ENCODE results near the gene PIGH. TPM values are rescaled to one million over a fixed set of nuclear protein-coding genes. Genes with fewer than 3 reads are reported as not detected.

The PIGH gene
- total RNA-seq, 1 experiment from 2014 or later = 112 TPM

- Histone ChIP-seq H3K27ac (ENCODE audit: low read length) (no peak overlapping the region), H3K79me2 (ENCODE audit: low read length) (no peaks in the 10 kb centered on the region), H3K4me2 (ENCODE audit: low read depth, low read length, poor library complexity, severe bottlenecking) (no peak overlapping the region), H4K20me1 (ENCODE audit: insufficient read depth, low read depth, low read length) (no peaks in the 10 kb centered on the region), H3K27me3 (ENCODE audit: low read length) (no peaks in the 10 kb centered on the region), H3K4me3 (ENCODE audit: low read length) (no peak overlapping the region), H3K9ac (ENCODE audit: low read length) (no peak overlapping the region), H3K4me1 (ENCODE audit: low read length) (peaks cover 5% of the 10 kb centered on the region), H3K9me3 (ENCODE audit: low read length) (no peaks in the 10 kb centered on the region), H2AFZ (ENCODE audit: low read length) (no peak overlapping the region), H3K36me3 (ENCODE audit: insufficient read depth, low read length) (no peaks in the 10 kb centered on the region), H3K9me2 (replicated peaks; ENCODE audit: insufficient read depth, low read length) (no peaks in the 10 kb centered on the region)
- no peak for DNase-seq
Observed at GRCh38 chr14:67570453-67570852, 29.6 kb downstream of the PIGH start.

GRCh38 chr14:67569651-67570290 is 30.3 kb downstream of the PIGH start:
- H3K9ac ChIP-seq (ENCODE audit: low read length) = no peak overlapping the region
- no peaks in the 10 kb centered on the region for H3K27me3 ChIP-seq (ENCODE audit: low read length)
- H3K36me3 ChIP-seq (ENCODE audit: insufficient read depth, low read length) = no peaks in the 10 kb centered on the region
- H2AFZ ChIP-seq (ENCODE audit: low read length) = no peak overlapping the region
- H3K4me3 ChIP-seq (ENCODE audit: low read length) = no peak overlapping the region
- H3K4me2 ChIP-seq (ENCODE audit: low read depth, low read length, poor library complexity, severe bottlenecking) = no peak overlapping the region
- no peaks in the 10 kb centered on the region for H3K9me2 ChIP-seq (replicated peaks; ENCODE audit: insufficient read depth, low read length)
- H3K27ac ChIP-seq (ENCODE audit: low read length) = no peak overlapping the region
- H3K79me2 ChIP-seq (ENCODE audit: low read length) = no peaks in the 10 kb centered on the region
- no peak for DNase-seq
- H4K20me1 ChIP-seq (ENCODE audit: insufficient read depth, low read depth, low read length) = no peaks in the 10 kb centered on the region
- H3K4me1 ChIP-seq (ENCODE audit: low read length) = peaks cover 5% of the 10 kb centered on the region
- H3K9me3 ChIP-seq (ENCODE audit: low read length) = no peaks in the 10 kb centered on the region

GRCh38 chr14:67569011-67569650 is 30.9 kb downstream of the PIGH start:
- no peaks in the 10 kb centered on the region for H3K27me3 ChIP-seq (ENCODE audit: low read length)
- H3K4me2 ChIP-seq (ENCODE audit: low read depth, low read length, poor library complexity, severe bottlenecking) = no peak overlapping the region
- no peaks in the 10 kb centered on the region for H3K79me2 ChIP-seq (ENCODE audit: low read length)
- no peaks in the 10 kb centered on the region for H4K20me1 ChIP-seq (ENCODE audit: insufficient read depth, low read depth, low read length)
- no peaks in the 10 kb centered on the region for H3K36me3 ChIP-seq (ENCODE audit: insufficient read depth, low read length)
- H3K4me3 ChIP-seq (ENCODE audit: low read length) = no peak overlapping the region
- no peak overlapping the region for H3K27ac ChIP-seq (ENCODE audit: low read length)
- no peak overlapping the region for H3K9ac ChIP-seq (ENCODE audit: low read length)
- no peaks in the 10 kb centered on the region for H3K9me2 ChIP-seq (replicated peaks; ENCODE audit: insufficient read depth, low read length)
- H2AFZ ChIP-seq (ENCODE audit: low read length) = no peak overlapping the region
- DNase-seq = peak; percentile 60
- peaks cover 5% of the 10 kb centered on the region for H3K4me1 ChIP-seq (ENCODE audit: low read length)
- no peaks in the 10 kb centered on the region for H3K9me3 ChIP-seq (ENCODE audit: low read length)

GRCh38 chr14:67567654-67568053 is 32.4 kb downstream of the PIGH start:
- Histone ChIP-seq H3K9me3 (ENCODE audit: low read length) (no peaks in the 10 kb centered on the region), H3K9ac (ENCODE audit: low read length) (no peak overlapping the region), H3K4me3 (ENCODE audit: low read length) (no peak overlapping the region), H2AFZ (ENCODE audit: low read length) (no peak overlapping the region), H3K9me2 (replicated peaks; ENCODE audit: insufficient read depth, low read length) (no peaks in the 10 kb centered on the region), H3K79me2 (ENCODE audit: low read length) (no peaks in the 10 kb centered on the region), H3K27me3 (ENCODE audit: low read length) (no peaks in the 10 kb centered on the region), H3K4me2 (ENCODE audit: low read depth, low read length, poor library complexity, severe bottlenecking) (no peak overlapping the region), H4K20me1 (ENCODE audit: insufficient read depth, low read depth, low read length) (no peaks in the 10 kb centered on the region), H3K27ac (ENCODE audit: low read length) (no peak overlapping the region), H3K36me3 (ENCODE audit: insufficient read depth, low read length) (no peaks in the 10 kb centered on the region), H3K4me1 (ENCODE audit: low read length) (peaks cover 5% of the 10 kb centered on the region)
- no peak for DNase-seq

- Histone ChIP-seq H3K4me2 (ENCODE audit: low read depth, low read length, poor library complexity, severe bottlenecking) (no peak overlapping the region), H3K9me2 (replicated peaks; ENCODE audit: insufficient read depth, low read length) (no peaks in the 10 kb centered on the region), H3K9me3 (ENCODE audit: low read length) (no peaks in the 10 kb centered on the region), H3K9ac (ENCODE audit: low read length) (no peak overlapping the region), H2AFZ (ENCODE audit: low read length) (no peak overlapping the region), H4K20me1 (ENCODE audit: insufficient read depth, low read depth, low read length) (no peaks in the 10 kb centered on the region), H3K36me3 (ENCODE audit: insufficient read depth, low read length) (no peaks in the 10 kb centered on the region), H3K79me2 (ENCODE audit: low read length) (no peaks in the 10 kb centered on the region), H3K27me3 (ENCODE audit: low read length) (no peaks in the 10 kb centered on the region), H3K4me1 (ENCODE audit: low read length) (peaks cover 5% of the 10 kb centered on the region), H3K4me3 (ENCODE audit: low read length) (no peak overlapping the region), H3K27ac (ENCODE audit: low read length) (no peak overlapping the region)
- no peak for DNase-seq
Observed at GRCh38 chr14:67566908-67567307, 33.2 kb downstream of the PIGH start.

- no peak overlapping the region for H3K27ac ChIP-seq (ENCODE audit: low read length)
- H3K27me3 ChIP-seq (ENCODE audit: low read length) = no peaks in the 10 kb centered on the region
- DNase-seq = no peak
- no peaks in the 10 kb centered on the region for H3K36me3 ChIP-seq (ENCODE audit: insufficient read depth, low read length)
- H3K9me3 ChIP-seq (ENCODE audit: low read length) = no peaks in the 10 kb centered on the region
- no peak overlapping the region for H2AFZ ChIP-seq (ENCODE audit: low read length)
- H3K9me2 ChIP-seq (replicated peaks; ENCODE audit: insufficient read depth, low read length) = no peaks in the 10 kb centered on the region
- no peak overlapping the region for H3K4me3 ChIP-seq (ENCODE audit: low read length)
- no peaks in the 10 kb centered on the region for H4K20me1 ChIP-seq (ENCODE audit: insufficient read depth, low read depth, low read length)
- H3K9ac ChIP-seq (ENCODE audit: low read length) = no peak overlapping the region
- H3K79me2 ChIP-seq (ENCODE audit: low read length) = no peaks in the 10 kb centered on the region
- H3K4me1 ChIP-seq (ENCODE audit: low read length) = peaks cover under 1% of the 10 kb centered on the region; the same call in 1 of the 2 replicates
- H3K4me2 ChIP-seq (ENCODE audit: low read depth, low read length, poor library complexity, severe bottlenecking) = no peak overlapping the region
Observed at GRCh38 chr14:67564236-67564635, 35.8 kb downstream of the PIGH start.

- Histone ChIP-seq H3K9me3 (ENCODE audit: low read length) (no peaks in the 10 kb centered on the region), H3K79me2 (ENCODE audit: low read length) (no peaks in the 10 kb centered on the region), H4K20me1 (ENCODE audit: insufficient read depth, low read depth, low read length) (no peaks in the 10 kb centered on the region), H3K9ac (ENCODE audit: low read length) (no peak overlapping the region), H2AFZ (ENCODE audit: low read length) (no peak overlapping the region), H3K27ac (ENCODE audit: low read length) (no peak overlapping the region), H3K4me2 (ENCODE audit: low read depth, low read length, poor library complexity, severe bottlenecking) (no peak overlapping the region), H3K4me1 (ENCODE audit: low read length) (no peaks in the 10 kb centered on the region), H3K27me3 (ENCODE audit: low read length) (no peaks in the 10 kb centered on the region), H3K9me2 (replicated peaks; ENCODE audit: insufficient read depth, low read length) (no peaks in the 10 kb centered on the region), H3K36me3 (ENCODE audit: insufficient read depth, low read length) (no peaks in the 10 kb centered on the region), H3K4me3 (ENCODE audit: low read length) (no peak overlapping the region)
- DNase-seq = no peak
Observed at GRCh38 chr14:67562776-67563150, 37.3 kb downstream of the PIGH start.

GRCh38 chr14:67562025-67562775 is 37.9 kb downstream of the PIGH start:
- H4K20me1 ChIP-seq (ENCODE audit: insufficient read depth, low read depth, low read length) = no peaks in the 10 kb centered on the region
- no peaks in the 10 kb centered on the region for H3K27me3 ChIP-seq (ENCODE audit: low read length)
- H3K36me3 ChIP-seq (ENCODE audit: insufficient read depth, low read length) = no peaks in the 10 kb centered on the region
- H3K79me2 ChIP-seq (ENCODE audit: low read length) = no peaks in the 10 kb centered on the region
- no peak overlapping the region for H3K27ac ChIP-seq (ENCODE audit: low read length)
- H3K4me3 ChIP-seq (ENCODE audit: low read length) = no peak overlapping the region
- no peak for DNase-seq
- no peak overlapping the region for H2AFZ ChIP-seq (ENCODE audit: low read length)
- no peaks in the 10 kb centered on the region for H3K9me3 ChIP-seq (ENCODE audit: low read length)
- H3K4me1 ChIP-seq (ENCODE audit: low read length) = no peaks in the 10 kb centered on the region
- H3K4me2 ChIP-seq (ENCODE audit: low read depth, low read length, poor library complexity, severe bottlenecking) = no peak overlapping the region
- H3K9ac ChIP-seq (ENCODE audit: low read length) = no peak overlapping the region
- no peaks in the 10 kb centered on the region for H3K9me2 ChIP-seq (replicated peaks; ENCODE audit: insufficient read depth, low read length)

Measured in Karpas-422 (cell line).